GM21390 (cell line): ENCODE data around the gene GRAMD1B.
"Not testable (repeated sequence)": the region's sequence is repeated elsewhere in the genome, so short reads cannot be mapped to it uniquely, and the experiment has no call there.

Experiments used
- ATAC-seq: cut with Tn5 transposase; IDR thresholded peaks from one replicate; pipeline ENCODE4 v1.9.1; 2021; ENCODE audit not compliant: unreplicated experiment

GRAMD1B gene

GRCh38 chr11:123505546-123506299 is 75.7 kb downstream of the GRAMD1B start:
- peak; percentile 81 for ATAC-seq

DNA sequence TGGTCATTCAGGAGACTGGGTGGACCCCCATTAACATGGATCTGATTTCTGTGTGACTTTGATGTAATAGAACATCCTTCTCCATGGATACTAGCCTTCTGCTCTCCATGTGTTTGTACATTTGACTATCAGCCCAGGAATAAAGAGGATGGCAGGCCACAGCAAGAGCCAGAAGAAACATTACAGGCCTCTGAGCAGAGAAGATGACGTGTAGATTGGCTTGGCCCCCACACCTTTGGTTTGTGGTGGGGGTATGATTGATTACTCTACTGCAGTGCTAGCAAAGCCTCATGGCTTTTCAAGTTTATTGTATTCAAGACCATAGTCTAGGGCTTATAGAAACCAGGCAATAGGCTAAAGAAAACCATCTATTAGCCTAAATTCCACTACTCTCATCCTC is 77.0 kb downstream of the GRAMD1B start:
- no peak for ATAC-seq

DNA sequence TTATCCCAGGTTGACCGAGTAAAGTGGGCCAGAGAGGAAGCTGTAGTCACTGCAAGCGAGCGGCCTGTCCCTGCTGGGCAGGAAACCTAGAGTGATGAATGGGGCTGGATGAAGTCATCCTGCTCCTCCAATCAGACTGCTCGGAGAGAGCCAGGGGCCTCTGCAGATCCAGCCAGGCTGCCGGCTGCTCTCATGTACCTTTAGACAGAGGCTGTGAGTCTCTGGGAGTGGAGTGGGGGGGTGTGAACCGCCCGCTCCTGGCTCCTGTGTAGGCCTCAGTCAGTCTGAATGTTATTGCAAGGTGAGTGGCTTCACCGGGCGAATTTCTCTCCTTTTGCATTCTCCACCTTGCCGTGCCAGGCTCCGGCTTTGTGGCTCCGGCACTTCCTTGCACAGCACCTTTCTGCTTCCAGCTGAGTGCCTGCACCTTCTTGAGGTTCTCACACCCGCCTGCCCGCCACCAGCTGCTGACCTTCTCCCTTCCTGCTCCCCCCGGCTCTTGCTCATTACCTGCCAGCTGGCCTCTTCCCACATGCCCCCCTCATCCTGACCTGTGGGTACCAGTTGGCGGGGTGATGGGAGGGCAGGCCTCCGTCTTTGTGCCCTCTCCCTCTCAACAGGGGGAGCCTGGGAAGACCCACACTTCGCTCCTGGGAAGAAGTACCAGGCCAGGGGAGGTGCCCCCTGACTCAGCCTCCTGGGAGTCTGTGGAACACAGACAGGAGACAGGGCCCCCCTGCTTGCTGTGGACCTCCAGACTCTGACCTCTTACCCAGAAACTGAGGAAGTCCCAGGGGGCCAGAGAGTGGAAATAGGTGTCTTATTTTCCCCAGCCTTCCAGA is 79.9 kb downstream of the GRAMD1B start:
- no peak for ATAC-seq

- no peak for ATAC-seq
Measured at GRCh38 chr11:123510579-123510905, 80.5 kb downstream of the GRAMD1B start.

GRCh38 chr11:123511037-123511870 is 81.2 kb downstream of the GRAMD1B start:
- ATAC-seq: peak; percentile 89

GRCh38 chr11:123513309-123513708 is 83.2 kb downstream of the GRAMD1B start:
- ATAC-seq: not testable (repeated sequence)

GRCh38 chr11:123516238-123516637 is 86.2 kb downstream of the GRAMD1B start:
- ATAC-seq: no peak

DNA sequence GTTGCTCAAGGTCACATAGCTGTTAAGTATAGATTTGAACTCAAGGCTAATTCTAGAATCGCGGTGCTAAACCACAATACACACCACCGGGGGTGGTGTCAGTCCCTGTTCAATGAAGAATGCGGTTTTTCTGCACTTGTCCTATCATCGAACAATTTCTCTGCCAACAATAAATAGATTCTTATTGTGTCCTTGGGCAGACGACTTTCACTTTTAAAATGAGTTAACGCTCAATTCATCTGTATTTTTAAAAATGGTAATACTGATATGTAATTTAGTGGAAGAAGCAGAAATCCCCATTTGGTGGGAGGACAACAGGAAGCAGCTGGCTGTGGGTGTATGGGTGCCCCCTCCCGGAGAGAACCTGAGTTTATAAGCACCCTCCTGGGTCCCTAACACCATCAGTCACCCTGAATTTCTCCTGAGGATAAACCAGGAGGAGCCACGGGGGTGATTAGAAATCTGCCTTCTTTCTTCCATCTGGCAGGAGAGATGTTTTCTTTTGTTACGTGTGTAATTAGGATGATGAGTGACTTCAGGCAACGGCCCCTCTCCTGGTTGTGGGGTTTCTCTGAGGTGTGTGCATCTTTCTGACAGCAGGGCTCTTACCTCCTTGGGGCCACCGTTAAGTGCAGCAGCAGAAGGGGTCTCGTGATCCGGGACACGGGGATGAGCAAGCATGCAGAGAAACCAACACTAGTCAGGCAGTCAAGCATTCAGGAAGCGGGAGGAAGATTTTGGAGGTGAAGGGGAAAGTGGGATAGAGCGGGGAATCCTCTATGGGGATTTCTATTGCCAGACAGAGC is 87.7 kb downstream of the GRAMD1B start:
- peak; percentile 56 for ATAC-seq

GRCh38 chr11:123518496-123519054 is 88.5 kb downstream of the GRAMD1B start:
- ATAC-seq: no peak

- no peak for ATAC-seq
Measured at GRCh38 chr11:123519055-123519796, 89.2 kb downstream of the GRAMD1B start.

DNA sequence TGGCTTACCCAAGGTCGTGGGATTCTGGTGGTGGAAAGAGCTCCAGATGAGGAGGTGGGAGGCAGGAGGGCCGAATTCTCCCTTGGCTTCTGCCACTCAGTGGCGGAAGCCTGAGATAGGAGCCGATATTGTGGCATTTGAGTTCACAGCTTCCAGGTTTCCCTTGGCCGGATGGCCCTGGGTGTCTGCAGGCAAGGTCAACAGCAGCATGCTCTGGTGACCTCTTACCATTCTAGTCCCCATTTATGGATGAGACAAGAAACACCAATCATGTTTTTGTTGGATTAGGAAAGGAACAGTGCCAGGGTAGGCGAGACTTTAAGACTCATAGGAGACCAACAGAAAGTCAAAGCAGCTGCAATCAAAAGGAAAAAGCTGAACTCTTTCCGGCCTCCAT is 89.7 kb downstream of the GRAMD1B start:
- no peak for ATAC-seq

- not testable (repeated sequence) for ATAC-seq
Measured at GRCh38 chr11:123520476-123520875, 90.4 kb downstream of the GRAMD1B start.

DNA sequence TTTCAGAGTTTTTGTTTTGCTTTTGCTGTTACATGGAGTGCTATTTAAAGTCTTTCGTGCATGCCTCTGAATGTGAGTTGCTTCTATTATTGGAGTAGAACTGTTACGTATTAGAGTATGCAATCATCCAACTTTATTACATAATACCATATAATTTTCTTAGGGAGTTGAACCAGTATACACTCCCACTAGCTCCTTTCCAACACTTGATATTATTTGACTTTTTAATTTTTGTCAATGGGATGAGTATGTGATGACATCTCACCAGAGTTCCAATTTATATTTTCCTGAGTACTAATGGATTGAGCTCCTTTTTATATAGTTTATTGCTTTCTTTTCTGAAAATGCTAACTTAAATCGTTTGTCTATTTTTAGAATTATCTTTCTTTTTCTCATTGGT is 90.9 kb downstream of the GRAMD1B start:
- ATAC-seq: no peak

- no peak for ATAC-seq
Measured at GRCh38 chr11:123521930-123522329, 91.9 kb downstream of the GRAMD1B start.

GRCh38 chr11:123523539-123523938 is 93.5 kb downstream of the GRAMD1B start:
- no peak for ATAC-seq

- no peak for ATAC-seq
Measured at GRCh38 chr11:123525097-123525496, 95.0 kb downstream of the GRAMD1B start.

DNA sequence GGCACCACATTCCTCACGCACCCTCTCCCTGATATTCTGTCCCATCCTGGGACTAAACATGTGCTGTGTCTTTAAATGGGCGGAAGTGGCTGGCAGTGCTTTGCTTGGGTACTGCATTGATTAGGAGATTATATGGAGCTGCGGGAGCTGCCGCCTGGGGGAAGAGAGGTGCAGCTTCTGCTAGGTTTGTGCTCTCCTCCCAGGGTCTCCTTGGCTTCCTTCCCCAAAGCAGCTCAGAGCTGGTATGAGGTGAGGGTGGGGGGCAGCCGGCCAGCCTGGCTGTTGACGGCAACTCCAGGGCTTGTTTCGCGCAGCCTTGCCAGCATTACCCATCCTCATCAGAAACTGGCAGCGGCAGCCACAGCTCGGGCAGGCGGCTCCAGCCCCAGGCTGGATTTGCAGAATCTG is 95.4 kb downstream of the GRAMD1B start:
- no peak for ATAC-seq

- no peak for ATAC-seq
Measured at GRCh38 chr11:123526027-123526805, 96.1 kb downstream of the GRAMD1B start.

DNA sequence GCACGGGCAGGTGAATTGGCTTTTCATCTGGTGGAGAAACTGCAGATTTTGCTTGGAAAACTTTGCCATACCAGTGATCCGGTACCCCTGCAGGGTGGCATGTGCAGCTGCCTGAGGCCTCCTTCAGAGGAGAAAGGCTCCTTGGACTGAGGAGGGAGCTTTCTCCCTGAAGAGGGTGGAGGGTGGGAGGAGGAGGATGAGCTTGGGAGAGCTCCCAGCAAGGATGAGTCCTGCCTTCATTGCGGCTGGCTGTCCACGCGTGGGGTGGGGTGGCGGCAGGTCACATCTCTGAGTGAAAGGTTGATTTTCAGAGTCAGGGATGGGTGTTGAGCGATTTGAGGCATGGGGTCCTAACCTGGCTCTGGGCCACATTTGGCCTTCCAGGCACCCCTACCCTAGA is 96.8 kb downstream of the GRAMD1B start:
- no peak for ATAC-seq
